GM18861 (cell line): ENCODE measurements around the gene SFMBT1.

Experiments
- ATAC-seq: cut with Tn5 transposase; IDR thresholded peaks from one replicate; pipeline ENCODE4 v1.9.1; 2021; ENCODE audit not compliant: unreplicated experiment

Gene SFMBT1

DNA sequence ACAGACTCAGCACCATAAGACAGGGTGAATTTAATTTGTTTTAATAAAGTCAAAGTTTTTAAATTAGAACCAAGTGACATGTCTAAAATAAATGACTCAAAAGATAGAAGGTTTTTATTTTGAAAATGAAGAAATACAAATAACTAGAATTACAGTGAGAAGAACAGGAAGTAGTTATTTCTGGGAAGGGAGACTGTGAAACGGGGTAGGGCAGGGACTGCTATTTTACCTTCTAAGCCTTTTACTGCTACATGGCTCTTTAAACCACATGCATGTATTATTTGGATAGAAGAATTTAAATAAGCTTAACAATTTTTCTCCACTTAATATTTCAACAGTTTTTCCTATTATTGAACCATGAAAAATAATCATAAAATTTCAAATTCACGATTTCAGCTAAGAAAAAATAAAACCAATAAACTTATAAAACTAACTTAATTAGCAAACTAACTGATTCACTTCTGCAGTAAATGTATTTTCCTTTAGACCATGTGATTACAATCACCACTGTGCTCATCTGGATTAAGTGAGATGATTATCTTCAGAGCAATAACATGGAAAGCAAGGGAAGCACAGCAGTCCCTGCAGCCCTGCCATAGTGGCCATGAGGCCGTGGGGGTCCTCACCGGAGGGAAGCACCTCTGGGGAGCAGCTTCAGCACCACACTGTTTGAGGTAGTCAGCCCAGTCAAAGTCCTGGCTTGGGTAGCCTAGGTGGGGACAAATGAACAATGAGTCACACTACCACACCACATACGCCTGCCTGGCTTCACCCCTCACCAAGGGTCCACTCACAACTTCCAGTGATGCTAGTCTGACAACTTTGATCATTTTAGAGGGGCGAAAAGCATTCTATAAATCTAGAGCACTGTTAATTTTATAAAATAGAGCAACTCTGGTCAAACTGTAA is 120.2 kb downstream of the SFMBT1 start:
- no peak for ATAC-seq

GRCh38 chr3:52923963-52924362 is 121.9 kb downstream of the SFMBT1 start:
- no peak for ATAC-seq

GRCh38 chr3:52920841-52921240 is 125.0 kb downstream of the SFMBT1 start:
- no peak for ATAC-seq

DNA sequence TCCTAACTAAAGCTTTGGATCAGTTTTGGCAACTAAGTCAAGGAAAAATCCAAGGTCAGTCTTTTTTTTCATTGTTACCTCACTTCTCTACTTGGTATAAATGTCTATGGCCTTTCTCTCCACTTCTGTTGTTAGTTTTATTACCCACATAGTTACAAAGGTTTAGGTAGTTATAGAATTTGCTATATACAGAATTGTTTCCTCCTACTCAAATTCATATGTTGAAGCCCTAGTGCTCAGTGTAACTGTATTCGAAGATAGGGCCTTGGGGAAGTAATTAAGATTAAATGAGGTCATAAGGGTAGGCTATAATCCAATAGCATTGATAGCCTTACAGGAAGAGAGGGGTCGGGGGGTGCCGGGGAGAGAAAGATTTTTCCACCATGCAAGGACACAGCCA is 128.8 kb downstream of the SFMBT1 start:
- ATAC-seq, result no peak

DNA sequence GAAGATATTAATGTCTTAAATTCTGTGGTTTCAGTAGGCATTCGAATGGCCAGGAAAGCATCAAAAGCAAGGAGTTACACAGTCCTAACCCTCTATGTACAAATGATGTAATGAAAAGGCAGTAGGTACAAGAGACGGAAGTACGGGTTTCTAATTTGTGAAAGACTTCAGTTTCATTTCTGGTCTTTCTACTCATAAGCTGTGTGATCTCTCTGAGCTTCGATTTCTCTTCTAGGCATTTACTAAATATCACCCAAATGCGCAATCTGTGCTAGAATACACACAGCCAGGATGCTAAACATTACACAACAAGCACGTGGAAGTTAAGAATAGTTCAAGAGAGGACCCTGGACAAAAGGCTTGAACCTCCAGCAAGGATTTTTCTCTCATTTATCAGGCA is 130.6 kb downstream of the SFMBT1 start:
- ATAC-seq, result no peak

DNA sequence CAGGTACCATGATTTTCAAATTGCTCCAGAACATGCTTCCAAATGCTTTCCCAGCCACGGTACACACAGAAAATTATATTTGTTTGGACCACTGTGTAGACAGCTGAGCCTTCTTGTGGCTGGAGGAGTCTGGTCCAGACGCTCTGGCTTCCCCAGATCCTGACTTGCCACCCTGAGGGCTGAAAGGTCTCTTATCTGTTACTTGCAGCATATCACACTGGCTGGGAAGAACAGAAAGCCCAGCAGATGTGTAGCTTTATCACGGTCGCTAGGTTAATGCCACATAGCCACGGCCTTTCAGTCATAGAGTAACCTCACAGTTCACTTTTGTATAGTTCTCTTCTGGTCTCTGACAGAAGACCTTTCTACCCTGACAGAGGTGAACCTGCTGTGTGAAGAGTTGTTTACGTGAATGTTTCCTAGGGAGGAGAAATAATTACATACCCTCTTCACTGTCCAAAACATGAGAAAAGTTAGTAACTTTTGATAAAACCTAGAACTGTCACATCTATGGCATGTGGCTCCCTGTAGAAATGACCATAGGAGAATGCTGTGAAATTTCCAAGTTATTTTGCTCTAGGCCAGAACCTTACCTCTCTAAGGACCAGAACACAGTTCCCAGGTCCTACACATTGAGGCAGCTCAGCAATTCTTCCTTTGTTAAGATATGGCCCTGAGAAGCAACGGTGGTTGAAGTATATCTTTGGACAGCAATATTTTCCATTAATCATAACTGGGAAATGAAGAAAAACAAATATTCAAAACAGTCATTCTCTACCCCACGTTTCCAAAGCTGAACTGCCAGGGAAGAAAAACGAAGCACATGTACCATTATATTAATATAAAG is 132.8 kb downstream of the SFMBT1 start:
- ATAC-seq, result no peak

DNA sequence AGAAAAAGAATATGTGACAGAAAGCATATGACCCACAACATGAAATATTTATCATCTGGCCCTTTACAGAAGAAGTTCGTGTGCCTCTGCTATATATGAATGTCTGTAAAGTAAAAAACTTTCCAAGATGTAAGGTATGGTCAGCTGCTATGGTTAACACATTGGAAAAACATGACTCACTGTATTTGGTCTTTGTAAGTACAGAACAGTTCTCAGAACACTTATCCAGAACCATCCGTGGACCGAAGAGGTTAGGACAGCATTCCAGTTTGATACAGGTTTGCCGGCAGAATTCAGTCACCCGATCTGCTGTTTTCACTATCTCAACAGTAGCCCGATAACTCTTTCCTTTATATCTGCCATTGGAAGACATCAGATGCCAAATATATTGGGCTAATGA is 135.1 kb downstream of the SFMBT1 start:
- ATAC-seq, result no peak

DNA sequence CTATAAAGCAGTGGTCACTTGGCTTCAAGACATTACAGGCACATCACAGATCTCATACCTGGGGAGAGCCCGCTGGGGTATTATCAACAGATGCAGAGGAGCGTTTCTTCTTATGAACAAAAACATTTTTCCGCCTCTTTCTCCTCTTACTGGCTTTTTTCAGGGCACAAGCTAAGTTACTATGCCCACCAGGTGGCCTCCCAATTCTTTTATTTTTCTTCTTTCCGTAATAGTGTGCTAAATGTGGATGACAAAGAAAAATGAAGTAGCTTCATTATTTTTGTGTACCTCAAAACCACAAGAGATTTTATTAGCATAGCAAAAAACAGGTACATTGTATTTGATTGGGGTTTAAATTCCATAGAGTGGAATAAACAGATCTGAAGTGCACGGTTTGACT is 138.4 kb downstream of the SFMBT1 start:
- no peak for ATAC-seq

DNA sequence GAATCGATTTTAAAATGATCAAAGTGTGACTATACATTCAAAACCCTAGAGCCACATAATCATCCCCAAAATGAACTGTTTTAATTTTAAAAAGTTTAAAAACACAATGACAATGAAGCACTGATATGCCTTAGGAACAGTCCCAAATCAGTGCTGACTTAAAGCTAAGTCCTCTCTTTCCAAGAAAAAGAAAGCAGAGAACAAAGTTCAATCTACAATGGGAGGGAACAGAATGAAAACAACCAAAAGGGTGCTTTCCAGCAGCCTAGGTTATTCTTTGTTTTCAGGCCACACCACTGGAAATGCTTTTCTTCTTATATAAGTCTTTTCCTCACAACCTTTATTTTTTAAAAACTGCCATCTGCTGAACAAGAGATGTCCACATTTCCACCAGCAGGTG is 141.3 kb downstream of the SFMBT1 start:
- ATAC-seq, result no peak

- ATAC-seq, result no peak
Measured at GRCh38 chr3:52904000-52904399, 141.9 kb downstream of the SFMBT1 start.

- ATAC-seq, result peak; percentile 83
Measured at GRCh38 chr3:52897130-52898122, 148.4 kb downstream of the SFMBT1 start, which contains the start of gene STIMATE. STIMATE (minus strand) TSS chr3:52897548; CDS start chr3:52897450, 98 bp downstream.

- ATAC-seq, result no peak
Measured at GRCh38 chr3:52896613-52897012, 149.3 kb downstream of the SFMBT1 start.

DNA sequence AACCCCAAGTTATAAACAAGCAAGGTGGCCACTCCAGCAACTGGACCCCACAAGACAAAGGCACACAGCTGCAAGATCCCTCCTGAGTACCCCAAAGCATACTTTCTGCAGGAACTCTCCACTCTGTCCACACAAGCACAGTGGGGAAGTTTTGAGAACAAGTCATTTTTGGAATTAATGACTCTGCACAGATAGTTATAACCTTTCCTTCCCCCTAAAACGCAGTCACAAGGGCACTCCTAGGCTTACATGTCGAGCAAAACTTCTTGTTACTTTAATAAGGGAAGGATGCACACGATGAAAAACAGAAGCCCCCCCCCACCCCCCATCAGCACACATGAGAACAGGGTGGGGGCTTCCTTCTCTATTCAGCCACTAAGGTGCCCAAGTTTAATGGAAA is 149.7 kb downstream of the SFMBT1 start:
- no peak for ATAC-seq

DNA sequence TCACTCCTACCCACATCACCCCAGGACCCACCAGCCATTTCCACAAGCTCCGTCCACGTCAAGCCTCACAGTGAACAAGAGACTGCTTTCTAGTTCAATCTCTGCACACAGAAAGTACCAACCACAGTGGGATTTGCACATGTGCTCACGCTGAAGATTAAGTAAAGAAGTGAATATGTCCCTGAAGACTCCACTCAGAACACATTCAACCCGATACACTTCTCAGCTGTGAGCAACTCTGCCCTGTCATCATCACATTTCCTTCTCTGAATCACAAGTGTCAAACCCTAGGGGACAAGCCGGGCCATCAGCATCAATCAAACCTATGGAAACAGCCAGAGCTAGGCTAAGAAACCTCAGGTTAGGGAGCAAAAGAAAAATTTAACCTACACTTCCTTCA is 150.5 kb downstream of the SFMBT1 start:
- no peak for ATAC-seq

DNA sequence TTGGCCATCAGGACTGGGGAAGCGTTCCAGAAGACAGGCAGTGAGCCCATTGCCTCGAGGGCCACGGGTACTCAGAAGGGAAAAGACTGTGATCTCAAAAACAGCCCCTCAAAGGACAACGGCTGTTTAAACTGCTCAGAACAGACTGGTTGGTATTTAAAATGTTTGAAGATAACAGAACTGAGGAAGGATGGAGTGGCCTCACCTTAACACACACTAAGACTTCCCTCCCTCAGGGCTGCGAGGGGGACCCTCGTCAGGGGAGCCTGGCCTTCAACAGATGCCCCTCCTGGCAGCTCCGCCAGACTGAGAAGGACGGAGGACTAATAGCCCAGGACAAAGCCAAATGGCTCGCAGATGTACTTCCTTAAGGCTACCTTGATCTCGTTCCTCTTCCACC is 151.1 kb downstream of the SFMBT1 start:
- ATAC-seq, result no peak

GRCh38 chr3:52893723-52894122 is 152.2 kb downstream of the SFMBT1 start:
- ATAC-seq, result no peak

GRCh38 chr3:52892625-52893311 is 153.1 kb downstream of the SFMBT1 start:
- no peak for ATAC-seq

DNA sequence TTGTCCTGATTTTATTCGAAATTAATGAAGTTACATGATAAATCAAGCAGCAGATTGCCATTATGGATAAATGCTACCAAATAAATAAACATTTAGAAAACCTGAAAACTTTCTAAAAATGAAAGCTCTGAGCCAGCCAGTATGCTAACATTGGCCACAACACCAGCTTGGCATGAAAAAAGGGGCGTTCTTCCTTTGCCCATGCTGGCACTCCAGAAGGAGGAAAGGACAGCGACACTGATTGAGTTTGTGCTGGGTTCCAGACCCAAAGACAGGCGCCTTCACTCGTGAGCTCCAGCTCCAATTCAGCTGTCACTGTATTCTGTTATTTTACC is 153.6 kb downstream of the SFMBT1 start:
- no peak for ATAC-seq

DNA sequence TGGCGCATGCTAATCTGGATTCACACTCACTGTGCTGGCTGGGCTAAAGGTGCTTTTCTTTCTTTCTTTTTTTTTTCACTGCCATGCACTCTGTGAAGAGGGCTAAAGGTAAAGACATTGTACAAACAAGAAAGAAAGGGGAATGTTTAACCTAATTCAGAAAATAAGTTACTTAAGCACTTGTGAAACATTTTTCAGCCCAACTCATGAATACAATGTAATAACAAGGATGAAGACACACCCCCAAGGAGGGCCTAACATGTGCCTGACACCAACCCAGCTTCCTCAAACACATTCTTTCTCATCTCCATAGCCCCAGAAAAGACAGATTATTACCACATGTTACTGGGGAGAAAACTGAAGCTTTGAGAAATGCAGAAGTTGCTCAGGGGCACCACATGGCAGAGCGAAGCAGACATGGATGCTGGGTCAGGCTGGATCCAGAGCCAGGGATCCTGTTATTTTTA is 154.2 kb downstream of the SFMBT1 start:
- ATAC-seq, result no peak

DNA sequence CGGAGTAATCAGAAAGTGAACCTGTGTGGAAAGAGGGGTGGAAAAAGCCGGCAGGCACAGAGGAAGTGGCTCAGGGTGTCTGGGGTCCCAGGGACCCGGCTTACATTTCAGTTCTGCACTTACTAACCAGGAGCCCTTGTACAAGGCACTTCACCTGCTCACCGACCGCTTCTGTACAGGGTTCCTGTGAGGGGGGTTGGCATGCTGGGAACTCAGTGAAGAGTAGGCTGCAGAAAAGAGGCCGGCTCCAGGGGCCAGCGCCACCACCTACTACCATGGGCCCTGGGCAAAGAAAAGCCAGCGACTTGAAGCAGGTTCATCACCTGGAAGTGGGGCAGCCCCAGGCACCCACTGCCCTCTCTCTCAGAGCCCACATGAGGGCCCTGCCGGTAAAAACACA is 154.7 kb downstream of the SFMBT1 start:
- no peak for ATAC-seq
